HUES6 (cell line): Measurements from ENCODE around the gene CACNA1C.

Experiments
- H3K27ac ChIP-seq: 2 replicates; pipeline ENCODE4 v1.7.0; 2013; ENCODE audit warnings: low read depth, mild to moderate bottlenecking, low read length, inconsistent platforms
- H3K27me3 ChIP-seq: 2 replicates; pipeline ENCODE4 v1.6.1; 2013; ENCODE audit warnings: low read length; ENCODE audit not compliant: control insufficient read depth, insufficient read depth
- H3K36me3 ChIP-seq: 2 replicates; pipeline ENCODE4 v1.6.1; 2013; ENCODE audit warnings: low read length; ENCODE audit not compliant: control insufficient read depth, insufficient read depth
- H3K4me1 ChIP-seq: 2 replicates; pipeline ENCODE4 v1.6.1; 2013; ENCODE audit warnings: low read length; ENCODE audit not compliant: control insufficient read depth, insufficient read depth
- H3K4me3 ChIP-seq: 2 replicates; pipeline ENCODE4 v1.5.1; 2013; ENCODE audit warnings: low read depth, low read length
- H3K9ac ChIP-seq: one replicate; pipeline ENCODE4 v1.6.1; 2013; ENCODE audit warnings: mild to moderate bottlenecking, low read length
- H3K9me3 ChIP-seq: 2 replicates; pipeline ENCODE4 v1.6.1; 2013; ENCODE audit warnings: low read depth, low read length; ENCODE audit not compliant: control insufficient read depth, insufficient read depth

The CACNA1C gene

DNA sequence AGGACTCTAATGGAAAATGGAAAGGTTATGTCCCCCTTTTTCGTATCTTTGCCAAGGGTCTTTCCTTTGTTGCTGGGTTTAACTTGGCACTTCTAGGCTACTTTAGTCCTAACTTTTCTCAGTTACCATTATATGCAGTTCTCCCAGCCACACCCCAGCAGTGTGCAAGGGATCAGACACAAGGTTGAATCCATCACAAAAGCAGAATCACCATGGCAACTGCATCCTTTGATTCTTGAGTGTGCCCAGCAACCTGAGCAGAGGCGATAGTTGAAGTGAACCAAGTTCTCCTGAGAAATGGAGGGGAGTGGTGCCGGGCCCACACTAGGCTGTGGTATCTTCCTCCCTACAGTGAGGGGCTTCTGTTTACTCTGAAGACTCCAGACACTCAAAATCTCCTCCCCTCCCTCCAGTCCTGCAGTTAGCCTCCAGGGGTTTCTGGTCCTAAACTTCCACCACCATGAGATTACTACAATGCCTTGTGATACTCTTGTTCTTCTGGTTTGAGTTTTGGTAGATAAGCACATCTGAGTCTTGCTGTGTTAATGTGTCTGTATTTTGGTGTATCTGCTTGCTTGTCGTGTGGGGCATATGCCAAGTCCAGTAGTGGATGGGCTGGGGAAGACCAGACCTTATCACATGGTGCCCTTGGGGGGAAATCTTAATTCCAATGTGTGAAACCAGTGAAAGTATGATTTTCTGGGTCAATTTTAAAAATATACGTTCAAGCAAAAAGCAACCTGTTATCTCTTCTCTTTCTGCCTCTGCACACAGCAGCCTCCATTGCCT, 183.9 kb downstream of the CACNA1C start:
- H3K9ac ChIP-seq: no peak overlapping the region
- no peaks in the 10 kb centered on the region for H3K27me3 ChIP-seq
- H3K9me3 ChIP-seq: peaks cover 5% of the 10 kb centered on the region; the same call in 1 of the 2 replicates
- H3K4me1 ChIP-seq: no peaks in the 10 kb centered on the region; the same call in 1 of the 2 replicates
- no peak overlapping the region for H3K4me3 ChIP-seq
- H3K27ac ChIP-seq: no peak overlapping the region
- H3K36me3 ChIP-seq: no peaks in the 10 kb centered on the region

DNA sequence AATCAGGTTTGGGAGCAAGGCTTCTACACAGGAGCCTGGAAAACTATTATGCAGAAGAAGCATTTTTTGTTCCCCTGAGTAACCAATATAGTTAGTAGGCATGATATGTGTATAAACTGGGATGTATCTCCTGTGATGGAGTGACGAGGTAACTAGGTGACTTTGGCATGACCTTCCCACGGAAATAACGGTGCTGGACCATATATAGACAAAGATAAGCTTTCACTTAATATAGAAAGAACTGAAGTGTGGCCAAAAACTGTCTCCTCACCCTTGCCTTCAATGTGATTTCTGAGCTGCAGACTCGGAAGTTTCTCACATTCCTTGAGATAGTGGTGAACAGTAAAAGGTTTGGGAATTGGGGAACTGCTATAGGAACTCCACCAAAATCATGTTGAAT, 185.3 kb downstream of the CACNA1C start:
- Histone ChIP-seq H3K27me3 (no peaks in the 10 kb centered on the region), H3K27ac (no peak overlapping the region), H3K9me3 (peaks cover 5% of the 10 kb centered on the region; the same call in 1 of the 2 replicates), H3K9ac (no peak overlapping the region), H3K4me1 (no peaks in the 10 kb centered on the region; the same call in 1 of the 2 replicates), H3K4me3 (no peak overlapping the region), H3K36me3 (no peaks in the 10 kb centered on the region)

DNA sequence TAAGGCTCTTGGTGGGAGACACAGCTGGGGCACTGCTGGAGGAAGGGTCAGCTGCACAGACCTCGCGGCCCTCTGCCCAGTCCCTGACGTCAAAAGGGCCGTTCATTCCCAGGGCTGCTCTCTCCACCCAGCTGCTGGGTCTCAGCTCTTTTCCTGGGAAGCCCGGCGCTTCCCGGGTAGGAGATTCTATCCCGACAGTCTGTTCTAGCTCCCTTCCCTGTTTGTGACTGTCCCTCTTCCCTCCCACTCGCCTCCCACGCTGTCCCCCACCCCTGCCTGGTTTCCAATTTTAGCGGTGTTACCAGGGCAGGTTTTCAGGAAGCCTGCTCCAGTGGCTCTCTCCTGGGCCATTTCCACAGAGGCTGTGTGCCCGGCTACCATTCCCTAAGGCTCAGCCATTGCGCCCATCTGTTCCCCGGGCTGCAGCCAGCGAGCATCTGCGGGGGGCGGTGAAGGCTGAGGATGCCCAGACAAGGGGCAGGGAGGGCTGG, 186.6 kb downstream of the CACNA1C start:
- Histone ChIP-seq H3K9ac (no peak overlapping the region), H3K36me3 (no peaks in the 10 kb centered on the region), H3K4me1 (peaks cover 10% of the 10 kb centered on the region), H3K27ac (no peak overlapping the region), H3K4me3 (no peak overlapping the region), H3K27me3 (no peaks in the 10 kb centered on the region), H3K9me3 (no peaks in the 10 kb centered on the region; the same call in 1 of the 2 replicates)

DNA sequence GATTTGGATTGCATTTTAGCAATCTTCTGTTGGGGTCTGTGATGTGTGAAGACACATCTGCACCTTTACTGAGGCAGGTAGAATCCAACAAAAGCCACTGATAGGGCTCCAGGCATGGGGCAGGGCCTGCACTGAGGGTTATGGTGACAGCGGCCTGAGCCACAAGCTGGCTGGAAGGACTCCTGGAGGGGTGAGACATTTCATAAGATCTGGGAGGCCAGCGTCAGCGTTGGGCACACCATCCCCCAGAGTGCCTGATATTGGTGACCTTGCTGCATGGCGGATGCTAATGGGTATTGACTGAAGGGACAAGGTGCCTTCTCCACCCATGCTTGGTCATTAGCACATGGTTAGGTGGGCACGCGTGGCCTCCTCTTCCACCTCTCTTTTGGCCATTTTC, 187.6 kb downstream of the CACNA1C start:
- no peaks in the 10 kb centered on the region for H3K27me3 ChIP-seq
- H3K27ac ChIP-seq: no peak overlapping the region
- H3K9ac ChIP-seq: no peak overlapping the region
- H3K9me3 ChIP-seq: no peaks in the 10 kb centered on the region
- H3K4me1 ChIP-seq: peaks cover 19% of the 10 kb centered on the region
- no peaks in the 10 kb centered on the region for H3K36me3 ChIP-seq
- no peak overlapping the region for H3K4me3 ChIP-seq

- no peaks in the 10 kb centered on the region for H3K36me3 ChIP-seq
- no peak overlapping the region for H3K9ac ChIP-seq
- H3K4me1 ChIP-seq: peaks cover 25% of the 10 kb centered on the region
Measured at GRCh38 chr12:2240984-2241383, 188.2 kb downstream of the CACNA1C start.

DNA sequence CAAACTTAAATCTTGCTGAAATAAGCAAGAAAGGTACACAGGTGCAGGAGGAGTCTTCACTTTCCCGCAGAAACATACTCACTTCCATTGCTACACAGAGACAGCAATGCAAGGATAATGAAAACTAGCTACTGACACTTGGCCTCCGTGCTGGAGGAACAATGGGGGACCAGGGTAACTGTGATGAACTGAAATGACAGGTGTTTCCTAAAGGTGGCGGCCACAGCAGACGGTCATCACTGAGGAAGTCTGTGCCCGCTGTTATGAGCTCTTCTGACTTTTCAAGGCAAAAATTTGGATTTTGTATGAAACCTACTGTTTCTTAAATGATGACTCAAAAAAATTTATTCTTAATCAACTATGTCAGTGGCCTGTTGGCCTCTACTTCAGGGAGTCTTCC, 189.4 kb downstream of the CACNA1C start:
- peaks cover 31% of the 10 kb centered on the region for H3K4me1 ChIP-seq
- no peaks in the 10 kb centered on the region for H3K27me3 ChIP-seq
- no peak overlapping the region for H3K27ac ChIP-seq
- H3K4me3 ChIP-seq: no peak overlapping the region
- no peaks in the 10 kb centered on the region for H3K36me3 ChIP-seq
- H3K9me3 ChIP-seq: no peaks in the 10 kb centered on the region
- H3K9ac ChIP-seq: no peak overlapping the region

More at GRCh38 chr12:2240984-2241383, 188.2 kb downstream of the CACNA1C start:
- H3K4me3 ChIP-seq: no peak overlapping the region
- H3K27ac ChIP-seq: no peak overlapping the region
- no peaks in the 10 kb centered on the region for H3K9me3 ChIP-seq
- no peaks in the 10 kb centered on the region for H3K27me3 ChIP-seq

DNA sequence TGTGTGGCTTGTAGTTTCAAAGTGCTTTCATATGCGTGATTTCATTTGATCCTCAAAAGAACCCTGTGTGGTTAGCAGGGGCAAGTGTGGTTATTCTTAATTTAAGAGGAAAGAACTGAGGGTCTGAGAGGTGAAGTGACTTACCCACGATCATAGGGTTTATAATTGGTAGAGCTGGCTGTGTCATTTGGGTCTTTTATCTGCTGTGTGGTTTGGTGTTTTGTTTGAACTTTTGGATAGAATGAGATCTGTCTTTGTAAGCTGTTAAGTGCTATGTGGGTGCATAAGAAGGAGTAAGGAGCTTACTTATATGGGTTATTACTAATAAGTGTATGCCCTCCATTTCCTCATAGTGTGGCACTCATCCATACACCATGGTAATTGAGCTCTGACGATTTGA, 190.0 kb downstream of the CACNA1C start:
- no peak overlapping the region for H3K9ac ChIP-seq

GRCh38 chr12:2243275-2243674, 190.5 kb downstream of the CACNA1C start:
- H3K27me3 ChIP-seq: no peaks in the 10 kb centered on the region
- H3K36me3 ChIP-seq: no peaks in the 10 kb centered on the region
- H3K9me3 ChIP-seq: no peaks in the 10 kb centered on the region
- H3K9ac ChIP-seq: no peak overlapping the region
- peaks cover 31% of the 10 kb centered on the region for H3K4me1 ChIP-seq
- no peak overlapping the region for H3K4me3 ChIP-seq
- no peak overlapping the region for H3K27ac ChIP-seq

More for the DNA sequence above, 190.0 kb downstream of the CACNA1C start:
- Histone ChIP-seq H3K4me3 (no peak overlapping the region), H3K27ac (no peak overlapping the region), H3K27me3 (no peaks in the 10 kb centered on the region), H3K4me1 (peaks cover 31% of the 10 kb centered on the region), H3K9me3 (no peaks in the 10 kb centered on the region), H3K36me3 (no peaks in the 10 kb centered on the region)

DNA sequence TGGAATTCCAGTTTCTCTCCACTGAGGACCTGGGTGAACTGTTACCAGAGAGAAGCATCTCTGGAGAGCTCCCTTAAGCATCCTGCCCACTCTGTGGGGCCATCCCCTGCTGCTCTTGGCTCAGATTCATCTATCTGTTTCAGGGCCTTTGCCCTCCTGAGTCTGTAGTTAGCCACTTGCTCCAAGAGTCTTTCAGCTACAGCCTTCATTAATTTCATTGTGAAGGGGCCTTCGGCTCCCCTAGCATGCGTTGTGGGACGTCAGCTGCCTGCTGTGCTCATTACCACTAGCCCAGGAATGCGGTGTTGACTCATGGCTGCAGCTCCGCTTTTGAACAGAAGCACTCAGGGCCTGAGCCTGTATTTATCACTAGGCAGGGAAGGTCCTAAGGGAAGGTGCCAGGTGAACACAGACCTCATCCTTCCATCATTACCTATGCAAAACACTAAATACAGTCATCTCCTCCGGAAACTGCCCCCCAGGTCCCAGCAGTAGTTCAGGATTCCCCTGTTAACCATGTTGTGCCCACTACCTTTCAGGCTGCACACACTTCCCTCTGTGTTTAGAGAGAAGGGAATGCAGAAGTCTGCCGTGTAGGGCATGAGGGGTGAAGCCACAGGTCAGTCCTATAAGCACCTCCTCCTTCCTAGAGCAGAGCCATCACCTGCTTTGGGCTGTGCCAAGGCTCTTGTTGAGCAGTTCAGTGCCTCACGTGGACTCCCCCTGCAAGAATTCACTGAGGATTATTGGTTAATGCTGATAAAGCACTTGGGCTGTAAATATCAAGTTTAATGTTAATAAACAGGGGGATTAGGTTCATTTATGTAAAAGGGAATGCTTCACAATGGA, 191.4 kb downstream of the CACNA1C start:
- peak overlapping the region; percentile 2; the same call in 1 of the 2 replicates for H3K27ac ChIP-seq
- peaks cover 31% of the 10 kb centered on the region for H3K4me1 ChIP-seq
- H3K36me3 ChIP-seq: no peaks in the 10 kb centered on the region
- peak overlapping the region; percentile 27 for H3K9ac ChIP-seq
- no peaks in the 10 kb centered on the region for H3K9me3 ChIP-seq
- H3K27me3 ChIP-seq: no peaks in the 10 kb centered on the region
- H3K4me3 ChIP-seq: no peak overlapping the region

DNA sequence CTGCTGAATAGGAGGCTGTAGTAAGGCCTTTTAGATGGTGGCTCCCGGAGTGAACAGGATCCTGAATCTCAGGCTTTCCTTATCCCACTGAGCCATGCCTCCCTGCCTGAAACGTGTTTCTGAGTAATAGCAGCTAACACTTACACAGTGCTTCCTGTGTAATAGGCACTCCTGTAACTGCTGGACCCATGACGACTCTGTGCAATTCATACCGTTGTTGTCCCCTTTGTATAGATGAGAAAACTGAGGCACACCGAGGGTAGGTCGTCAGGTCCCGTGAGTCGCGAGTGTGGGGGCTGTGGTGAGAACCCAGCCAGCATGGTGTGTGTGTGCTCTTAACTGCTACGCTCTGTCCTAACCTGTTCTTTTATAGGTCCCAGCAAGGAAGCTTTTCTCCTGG, 193.6 kb downstream of the CACNA1C start:
- Histone ChIP-seq H3K27me3 (no peaks in the 10 kb centered on the region), H3K4me3 (no peak overlapping the region), H3K9ac (no peak overlapping the region), H3K36me3 (no peaks in the 10 kb centered on the region), H3K4me1 (peaks cover 31% of the 10 kb centered on the region), H3K27ac (no peak overlapping the region), H3K9me3 (no peaks in the 10 kb centered on the region)

DNA sequence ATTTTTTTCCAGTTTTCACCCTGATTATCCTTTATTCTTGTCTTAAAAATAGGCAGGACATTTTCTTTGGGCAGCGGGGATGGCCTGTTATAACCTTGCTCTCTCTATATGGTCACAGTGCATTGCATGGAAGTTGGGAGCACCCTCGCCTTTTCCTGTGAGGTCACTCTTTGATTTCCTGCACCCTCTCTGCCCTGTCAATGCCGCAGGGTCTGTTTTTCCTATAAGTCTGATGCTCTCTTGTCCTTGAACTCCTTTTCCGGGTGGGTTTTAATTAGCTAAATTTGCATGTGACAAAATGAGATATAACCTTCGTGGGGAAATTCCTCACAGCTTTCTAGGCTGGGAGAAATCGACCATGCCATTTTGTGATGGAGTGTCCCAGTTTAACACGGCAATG, 194.3 kb downstream of the CACNA1C start:
- no peak overlapping the region for H3K27ac ChIP-seq
- H3K36me3 ChIP-seq: no peaks in the 10 kb centered on the region
- H3K4me1 ChIP-seq: peaks cover 36% of the 10 kb centered on the region
- no peaks in the 10 kb centered on the region for H3K9me3 ChIP-seq
- no peaks in the 10 kb centered on the region for H3K27me3 ChIP-seq
- no peak overlapping the region for H3K9ac ChIP-seq
- H3K4me3 ChIP-seq: no peak overlapping the region
